ENCODE data around the gene KRT2.

Gene KRT2

GRCh38 chr12:52615912-52616311, 36.1 kb downstream of the KRT2 start:
- DNase-seq (ENCODE audit: low read depth) = no peak

- no peak for DNase-seq (ENCODE audit: low read depth)
Observed at GRCh38 chr12:52615208-52615868, 36.7 kb downstream of the KRT2 start.

- DNase-seq (ENCODE audit: low read depth) = no peak
Observed at GRCh38 chr12:52614381-52615207, 37.4 kb downstream of the KRT2 start.

GRCh38 chr12:52613384-52614030, 38.5 kb downstream of the KRT2 start:
- DNase-seq (ENCODE audit: low read depth) = no peak

- DNase-seq (ENCODE audit: low read depth) = no peak
Observed at GRCh38 chr12:52612431-52613383, 39.3 kb downstream of the KRT2 start.

GRCh38 chr12:52611080-52611468, 40.9 kb downstream of the KRT2 start:
- DNase-seq (ENCODE audit: low read depth) = no peak

- no peak for DNase-seq (ENCODE audit: low read depth)
Observed at GRCh38 chr12:52608826-52609630, 43.0 kb downstream of the KRT2 start.

- DNase-seq (ENCODE audit: low read depth) = no peak
Observed at GRCh38 chr12:52608161-52608560, 43.9 kb downstream of the KRT2 start.

GRCh38 chr12:52607314-52607713, 44.7 kb downstream of the KRT2 start:
- no peak for DNase-seq (ENCODE audit: low read depth)

GRCh38 chr12:52606581-52607218, 45.3 kb downstream of the KRT2 start:
- no peak for DNase-seq (ENCODE audit: low read depth)

- DNase-seq (ENCODE audit: low read depth) = no peak
Observed at GRCh38 chr12:52606096-52606495, 45.9 kb downstream of the KRT2 start.

- no peak for DNase-seq (ENCODE audit: low read depth)
Observed at GRCh38 chr12:52605542-52605941, 46.5 kb downstream of the KRT2 start.

- DNase-seq (ENCODE audit: low read depth) = no peak
Observed at GRCh38 chr12:52604859-52605258, 47.2 kb downstream of the KRT2 start.

GRCh38 chr12:52603314-52603713, 48.7 kb downstream of the KRT2 start:
- DNase-seq (ENCODE audit: low read depth) = no peak

GRCh38 chr12:52602552-52602951, 49.5 kb downstream of the KRT2 start:
- no peak for DNase-seq (ENCODE audit: low read depth)

GRCh38 chr12:52601671-52602070, 50.3 kb downstream of the KRT2 start:
- DNase-seq (ENCODE audit: low read depth) = no peak

- DNase-seq (ENCODE audit: low read depth) = no peak
Observed at GRCh38 chr12:52600941-52601481, 51.0 kb downstream of the KRT2 start, which contains the start of gene KRT72. KRT72 (minus strand) TSS chr12:52601463; CDS start chr12:52601452, 11 bp downstream.

GRCh38 chr12:52600475-52600874, 51.5 kb downstream of the KRT2 start:
- DNase-seq (ENCODE audit: low read depth) = no peak

- no peak for DNase-seq (ENCODE audit: low read depth)
Observed at GRCh38 chr12:52600071-52600470, 51.9 kb downstream of the KRT2 start.

- DNase-seq (ENCODE audit: low read depth) = no peak
Observed at GRCh38 chr12:52598966-52599365, 53.0 kb downstream of the KRT2 start.

Measured in T follicular helper cell (primary cell).